Measurements from ENCODE around the gene HERC4. TPM values are rescaled to one million over a fixed set of nuclear protein-coding genes. Genes with fewer than 3 reads are reported as not detected.

Gene HERC4
- polyA plus RNA-seq, 1 experiment = 23.4 TPM

GRCh38 chr10:68095153-68095552 lies 20.1 kb upstream of the HERC4 start:
- TF ChIP-seq CTCF (IDR thresholded peaks at IDR 0.05; ENCODE audit: insufficient read depth, low read depth, low read length) = no peak
- POLR2A ChIA-PET = no interaction called here
- CTCF ChIA-PET = interaction anchor here (0.8 to 1.6 kb wide), 4 partner anchors 12 to 61 kb away, joined by 3 to 8 read pairs (median 3); partner anchors contain the start of gene MYPN
- Histone ChIP-seq H3K36me3 (ENCODE audit: control insufficient read depth, insufficient read depth, low read length) (no peaks in the 10 kb centered on the region), H3K4me3 (ENCODE audit: low read depth, low read length) (no peak overlapping the region), H3K27me3 (ENCODE audit: control insufficient read depth, insufficient read depth, low read length) (no peaks in the 10 kb centered on the region)
- DNase-seq (ENCODE audit: low read depth) = peak; percentile 46

- ChIA-PET CTCF (interaction anchor here (1.4 to 2.2 kb wide), 2 partner anchors 14 to 63 kb away, joined by 3 to 19 read pairs; no protein-coding TSS in a partner anchor), POLR2A (no interaction called here)
- H3K27me3 ChIP-seq (ENCODE audit: control insufficient read depth, insufficient read depth, low read length) = no peaks in the 10 kb centered on the region
- DNase-seq (ENCODE audit: low read depth) = no peak
- no peak overlapping the region for H3K4me3 ChIP-seq (ENCODE audit: low read depth, low read length)
- no peak for TF ChIP-seq CTCF (IDR thresholded peaks at IDR 0.05; ENCODE audit: insufficient read depth, low read depth, low read length)
- H3K36me3 ChIP-seq (ENCODE audit: control insufficient read depth, insufficient read depth, low read length) = no peaks in the 10 kb centered on the region
Measured at GRCh38 chr10:68092512-68092911, 17.4 kb upstream of the HERC4 start.

GRCh38 chr10:68090586-68090985 lies 15.5 kb upstream of the HERC4 start:
- TF ChIP-seq CTCF (IDR thresholded peaks at IDR 0.05; ENCODE audit: insufficient read depth, low read depth, low read length) = no peak
- ChIA-PET POLR2A (no interaction called here), CTCF (interaction anchor here (0.6 to 1.6 kb wide), 3 partner anchors 9 to 66 kb away, joined by 3 to 6 read pairs (median 3); no protein-coding TSS in a partner anchor)
- Histone ChIP-seq H3K27me3 (ENCODE audit: control insufficient read depth, insufficient read depth, low read length) (no peaks in the 10 kb centered on the region), H3K4me3 (ENCODE audit: low read depth, low read length) (no peak overlapping the region), H3K36me3 (ENCODE audit: control insufficient read depth, insufficient read depth, low read length) (no peaks in the 10 kb centered on the region)
- DNase-seq (ENCODE audit: low read depth) = no peak

GRCh38 chr10:68088740-68089139 lies 13.7 kb upstream of the HERC4 start:
- CTCF ChIA-PET = interaction anchor here (1.3 kb wide), 1 partner anchor 66 kb away, joined by 5 read pairs; no protein-coding TSS in a partner anchor
- no peak overlapping the region for H3K4me3 ChIP-seq (ENCODE audit: low read depth, low read length)
- H3K36me3 ChIP-seq (ENCODE audit: control insufficient read depth, insufficient read depth, low read length) = no peaks in the 10 kb centered on the region
- TF ChIP-seq CTCF (IDR thresholded peaks at IDR 0.05; ENCODE audit: insufficient read depth, low read depth, low read length) = no peak
- H3K27me3 ChIP-seq (ENCODE audit: control insufficient read depth, insufficient read depth, low read length) = no peaks in the 10 kb centered on the region
- DNase-seq (ENCODE audit: low read depth) = no peak
- POLR2A ChIA-PET = no interaction called here

- DNase-seq (ENCODE audit: low read depth) = no peak
- H3K27me3 ChIP-seq (ENCODE audit: control insufficient read depth, insufficient read depth, low read length) = no peaks in the 10 kb centered on the region
- no peaks in the 10 kb centered on the region for H3K36me3 ChIP-seq (ENCODE audit: control insufficient read depth, insufficient read depth, low read length)
- ChIA-PET CTCF (interaction anchor here (1.3 to 6.8 kb wide), 2 partner anchors 67 kb away, joined by 5 to 146 read pairs; no protein-coding TSS in a partner anchor), POLR2A (no interaction called here)
- no peak for TF ChIP-seq CTCF (IDR thresholded peaks at IDR 0.05; ENCODE audit: insufficient read depth, low read depth, low read length)
- no peak overlapping the region for H3K4me3 ChIP-seq (ENCODE audit: low read depth, low read length)
Measured at GRCh38 chr10:68087685-68088401, 12.8 kb upstream of the HERC4 start.

All from BJ (cell line).